Measurements from ENCODE around the gene GSTO2. TPM values are rescaled to one million over a fixed set of nuclear protein-coding genes. Genes with fewer than 3 reads are reported as not detected.

Gene GSTO2
- total and polyA plus RNA-seq, 2 of the 13 experiments (the other 11 are each of a cell fraction or from before 2014, with no cell fraction given) = 2.1 to 7.9 TPM

DNA sequence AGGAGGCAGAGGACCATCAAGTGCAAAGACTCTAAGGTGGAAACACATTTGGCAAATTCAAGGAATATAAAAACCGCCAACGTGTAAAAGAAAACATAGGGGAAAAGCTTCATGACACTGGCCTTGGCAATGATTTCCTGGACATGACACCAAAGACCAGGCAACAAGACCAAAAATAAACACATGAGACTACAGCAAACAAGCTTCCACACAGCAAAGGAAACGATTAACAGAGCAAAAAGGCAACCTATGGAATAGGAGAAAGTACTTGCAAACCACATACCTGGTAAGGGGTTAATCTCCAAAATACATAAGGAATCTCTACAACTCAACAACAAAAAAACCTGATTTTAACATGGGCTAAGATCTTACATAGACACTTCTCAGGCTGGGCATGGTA is 10.8 kb upstream of the GSTO2 start (continued):
- TF ChIP-seq THAP11 (CRISPR knock-in tag; IDR thresholded peaks at IDR 0.05) = peak; percentile 32; the same call in 1 of the 2 replicates
- TF ChIP-seq ZNF644 (CRISPR knock-in tag; IDR thresholded peaks at IDR 0.05; ENCODE audit: low read depth) = peak; percentile 23; the same call in 1 of the 2 replicates
- TF ChIP-seq, protein P1, sequence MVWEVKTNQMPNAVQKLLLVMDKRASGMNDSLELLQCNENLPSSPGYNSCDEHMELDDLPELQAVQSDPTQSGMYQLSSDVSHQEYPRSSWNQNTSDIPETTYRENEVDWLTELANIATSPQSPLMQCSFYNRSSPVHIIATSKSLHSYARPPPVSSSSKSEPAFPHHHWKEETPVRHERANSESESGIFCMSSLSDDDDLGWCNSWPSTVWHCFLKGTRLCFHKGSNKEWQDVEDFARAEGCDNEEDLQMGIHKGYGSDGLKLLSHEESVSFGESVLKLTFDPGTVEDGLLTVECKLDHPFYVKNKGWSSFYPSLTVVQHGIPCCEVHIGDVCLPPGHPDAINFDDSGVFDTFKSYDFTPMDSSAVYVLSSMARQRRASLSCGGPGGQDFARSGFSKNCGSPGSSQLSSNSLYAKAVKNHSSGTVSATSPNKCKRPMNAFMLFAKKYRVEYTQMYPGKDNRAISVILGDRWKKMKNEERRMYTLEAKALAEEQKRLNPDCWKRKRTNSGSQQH (CRISPR knock-in tag; IDR thresholded peaks at IDR 0.05; ENCODE audit: low read depth) = peak; percentile 33; the same call in 1 of the 2 replicates
- TF ChIP-seq RARA (CRISPR knock-in tag; IDR thresholded peaks at IDR 0.05) = peak; percentile 78
- TF ChIP-seq FOXK1 (CRISPR knock-in tag; IDR thresholded peaks at IDR 0.05; ENCODE audit: borderline replicate concordance, low read depth) = peak; percentile 73; the same call in 1 of the 2 replicates
- peak; percentile 78 for TF ChIP-seq MEF2D (CRISPR knock-in tag; IDR thresholded peaks at IDR 0.05)
- TF ChIP-seq ZNF775 (CRISPR knock-in tag; IDR thresholded peaks at IDR 0.05; ENCODE audit: borderline replicate concordance) = no peak
- TF ChIP-seq, protein P2, sequence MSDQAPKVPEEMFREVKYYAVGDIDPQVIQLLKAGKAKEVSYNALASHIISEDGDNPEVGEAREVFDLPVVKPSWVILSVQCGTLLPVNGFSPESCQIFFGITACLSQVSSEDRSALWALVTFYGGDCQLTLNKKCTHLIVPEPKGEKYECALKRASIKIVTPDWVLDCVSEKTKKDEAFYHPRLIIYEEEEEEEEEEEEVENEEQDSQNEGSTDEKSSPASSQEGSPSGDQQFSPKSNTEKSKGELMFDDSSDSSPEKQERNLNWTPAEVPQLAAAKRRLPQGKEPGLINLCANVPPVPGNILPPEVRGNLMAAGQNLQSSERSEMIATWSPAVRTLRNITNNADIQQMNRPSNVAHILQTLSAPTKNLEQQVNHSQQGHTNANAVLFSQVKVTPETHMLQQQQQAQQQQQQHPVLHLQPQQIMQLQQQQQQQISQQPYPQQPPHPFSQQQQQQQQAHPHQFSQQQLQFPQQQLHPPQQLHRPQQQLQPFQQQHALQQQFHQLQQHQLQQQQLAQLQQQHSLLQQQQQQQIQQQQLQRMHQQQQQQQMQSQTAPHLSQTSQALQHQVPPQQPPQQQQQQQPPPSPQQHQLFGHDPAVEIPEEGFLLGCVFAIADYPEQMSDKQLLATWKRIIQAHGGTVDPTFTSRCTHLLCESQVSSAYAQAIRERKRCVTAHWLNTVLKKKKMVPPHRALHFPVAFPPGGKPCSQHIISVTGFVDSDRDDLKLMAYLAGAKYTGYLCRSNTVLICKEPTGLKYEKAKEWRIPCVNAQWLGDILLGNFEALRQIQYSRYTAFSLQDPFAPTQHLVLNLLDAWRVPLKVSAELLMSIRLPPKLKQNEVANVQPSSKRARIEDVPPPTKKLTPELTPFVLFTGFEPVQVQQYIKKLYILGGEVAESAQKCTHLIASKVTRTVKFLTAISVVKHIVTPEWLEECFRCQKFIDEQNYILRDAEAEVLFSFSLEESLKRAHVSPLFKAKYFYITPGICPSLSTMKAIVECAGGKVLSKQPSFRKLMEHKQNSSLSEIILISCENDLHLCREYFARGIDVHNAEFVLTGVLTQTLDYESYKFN (CRISPR knock-in tag; conservative IDR thresholded peaks at IDR 0.05) = peak; percentile 68
- TF ChIP-seq HMG20A (CRISPR knock-in tag; IDR thresholded peaks at IDR 0.05; ENCODE audit: borderline replicate concordance) = peak; percentile 32; the same call in 1 of the 2 replicates
- peak; percentile 77 for TF ChIP-seq SAP130 (CRISPR knock-in tag; IDR thresholded peaks at IDR 0.05; ENCODE audit: low read depth)
- peak in 1 of 2 experiments; percentile 31; a peak in 1 of 4 replicates for TF ChIP-seq KLF16 (CRISPR knock-in tag; IDR thresholded peaks at IDR 0.05)
- TF ChIP-seq RXRB (CRISPR knock-in tag; IDR thresholded peaks at IDR 0.05; ENCODE audit: borderline replicate concordance) = peak; percentile 79
- TF ChIP-seq ETV5 (CRISPR knock-in tag; IDR thresholded peaks at IDR 0.05; ENCODE audit: borderline replicate concordance) = peak; percentile 57; the same call in 1 of the 2 replicates
- peak; percentile 67; the same call in 1 of the 2 replicates for TF ChIP-seq SOX5 (CRISPR knock-in tag; IDR thresholded peaks at IDR 0.05; ENCODE audit: borderline replicate concordance)
- no peak for TF ChIP-seq MTF1 (CRISPR knock-in tag; IDR thresholded peaks at IDR 0.05)
- no peak for TF ChIP-seq SMAD1 (CRISPR knock-in tag; IDR thresholded peaks at IDR 0.05; ENCODE audit: borderline replicate concordance, low read depth)
- peak; percentile 77 for TF ChIP-seq MED1 (CRISPR knock-in tag; IDR thresholded peaks at IDR 0.05)
- TF ChIP-seq, protein P3, sequence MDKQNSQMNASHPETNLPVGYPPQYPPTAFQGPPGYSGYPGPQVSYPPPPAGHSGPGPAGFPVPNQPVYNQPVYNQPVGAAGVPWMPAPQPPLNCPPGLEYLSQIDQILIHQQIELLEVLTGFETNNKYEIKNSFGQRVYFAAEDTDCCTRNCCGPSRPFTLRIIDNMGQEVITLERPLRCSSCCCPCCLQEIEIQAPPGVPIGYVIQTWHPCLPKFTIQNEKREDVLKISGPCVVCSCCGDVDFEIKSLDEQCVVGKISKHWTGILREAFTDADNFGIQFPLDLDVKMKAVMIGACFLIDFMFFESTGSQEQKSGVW (CRISPR knock-in tag; IDR thresholded peaks at IDR 0.05; ENCODE audit: borderline replicate concordance) = no peak
- TF ChIP-seq, protein P4, sequence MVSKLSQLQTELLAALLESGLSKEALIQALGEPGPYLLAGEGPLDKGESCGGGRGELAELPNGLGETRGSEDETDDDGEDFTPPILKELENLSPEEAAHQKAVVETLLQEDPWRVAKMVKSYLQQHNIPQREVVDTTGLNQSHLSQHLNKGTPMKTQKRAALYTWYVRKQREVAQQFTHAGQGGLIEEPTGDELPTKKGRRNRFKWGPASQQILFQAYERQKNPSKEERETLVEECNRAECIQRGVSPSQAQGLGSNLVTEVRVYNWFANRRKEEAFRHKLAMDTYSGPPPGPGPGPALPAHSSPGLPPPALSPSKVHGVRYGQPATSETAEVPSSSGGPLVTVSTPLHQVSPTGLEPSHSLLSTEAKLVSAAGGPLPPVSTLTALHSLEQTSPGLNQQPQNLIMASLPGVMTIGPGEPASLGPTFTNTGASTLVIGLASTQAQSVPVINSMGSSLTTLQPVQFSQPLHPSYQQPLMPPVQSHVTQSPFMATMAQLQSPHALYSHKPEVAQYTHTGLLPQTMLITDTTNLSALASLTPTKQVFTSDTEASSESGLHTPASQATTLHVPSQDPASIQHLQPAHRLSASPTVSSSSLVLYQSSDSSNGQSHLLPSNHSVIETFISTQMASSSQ (IDR thresholded peaks at IDR 0.05; ENCODE audit: low read depth) = no peak
- TF ChIP-seq, protein P4 (CRISPR knock-in tag; IDR thresholded peaks at IDR 0.05; ENCODE audit: borderline replicate concordance) = peak; percentile 30; the same call in 1 of the 2 replicates
- TF ChIP-seq CEBPG (CRISPR knock-in tag; IDR thresholded peaks at IDR 0.05) = no peak
- TF ChIP-seq SP2 (CRISPR knock-in tag; IDR thresholded peaks at IDR 0.05) = no peak

Measured in HepG2 (cell line).